HEK293 (cell line): ENCODE results near the gene TMEM196.

Source experiments
- CTCF ChIA-PET: fragments of 350-600 bp; formaldehyde crosslinking; extraction: SDS; loops from one replicate; lab custom pipeline; 2021; ENCODE audit warnings: antibody characterized with exemption; lab: Yijun Ruan, JAX
- POLR2A ChIA-PET: fragments of 300-600 bp; formaldehyde crosslinking; extraction: SDS; loops from one replicate; lab custom pipeline; 2020; ENCODE audit warnings: antibody characterized with exemption, inconsistent platforms; lab: Yijun Ruan, JAX
- H3K27ac ChIP-seq: fragments of 200-500 bp; sonication (Bioruptor generic); 2 replicates; pipeline ENCODE4 v1.5.1; 2014; ENCODE audit warnings: low read depth, low read length, control low read depth, inconsistent platforms; ENCODE audit errors: extremely low read depth
- H3K36me3 ChIP-seq, 2 experiments: fragments of 200-500 bp in 1 of 2; sonication (Bioruptor generic) in 1 of 2; 1 replicate in 1 of 2; 2 replicates in 1 of 2; pipeline ENCODE4 v1.5.1; 2014 to 2017; ENCODE audit warnings: inconsistent platforms in 2 of 2, low read length in 2 of 2; ENCODE audit not compliant: control insufficient read depth in 2 of 2, insufficient read depth in 1 of 2
- H3K4me1 ChIP-seq: fragments of 200-500 bp; sonication (Bioruptor generic); 2 replicates; pipeline ENCODE4 v1.5.1; 2014; ENCODE audit warnings: mild to moderate bottlenecking, low read length, inconsistent platforms; ENCODE audit not compliant: control insufficient read depth, insufficient read depth
- H3K4me3 ChIP-seq: 2 replicates; pipeline ENCODE4 v1.5.1; 2011; ENCODE audit warnings: low read depth, mild to moderate bottlenecking, control low read depth, low read length, moderate library complexity
- H3K9me3 ChIP-seq: fragments of 200-500 bp; sonication (Bioruptor generic); 2 replicates; pipeline ENCODE4 v1.5.1; 2014; ENCODE audit warnings: low read depth, low read length, inconsistent platforms; ENCODE audit not compliant: control insufficient read depth, insufficient read depth
- AEBP2 ChIP-seq: fragments of 450-650 bp; formaldehyde crosslinking; IDR thresholded peaks from 2 replicates; pipeline ENCODE4 v1.5.1; 2016; ENCODE audit warnings: missing biosample characterization, missing genetic modification characterization, borderline replicate concordance
- GLI4 ChIP-seq: fragments of 450-650 bp; formaldehyde crosslinking; IDR thresholded peaks from 2 replicates; pipeline ENCODE4 v1.5.1; 2016; ENCODE audit warnings: missing biosample characterization, missing genetic modification characterization
- PATZ1 ChIP-seq: fragments of 450-650 bp; formaldehyde crosslinking; IDR thresholded peaks from 2 replicates; pipeline ENCODE4 v1.5.1; 2016; ENCODE audit warnings: missing biosample characterization, missing genetic modification characterization
- PRDM1 ChIP-seq: fragments of 450-650 bp; formaldehyde crosslinking; IDR thresholded peaks from 2 replicates; pipeline ENCODE4; 2016; ENCODE audit warnings: missing biosample characterization, missing genetic modification characterization
- PRDM6 ChIP-seq: fragments of 450-650 bp; formaldehyde crosslinking; IDR thresholded peaks from 2 replicates; pipeline ENCODE4 v1.5.1; 2017; ENCODE audit warnings: missing biosample characterization, missing genetic modification characterization
- YY2 ChIP-seq: fragments of 450-650 bp; formaldehyde crosslinking; IDR thresholded peaks from 2 replicates; pipeline ENCODE4 v1.5.1; 2016; ENCODE audit warnings: missing biosample characterization, missing genetic modification characterization
- ZBTB48 ChIP-seq: fragments of 450-650 bp; formaldehyde crosslinking; IDR thresholded peaks from 2 replicates; pipeline ENCODE4 v1.5.1; 2016; ENCODE audit warnings: missing biosample characterization, missing genetic modification characterization
- ZNF175 ChIP-seq: fragments of 450-650 bp; formaldehyde crosslinking; IDR thresholded peaks from 2 replicates; pipeline ENCODE4 v1.5.1; 2016; ENCODE audit warnings: missing biosample characterization, missing genetic modification characterization
- ZNF184 ChIP-seq: fragments of 450-650 bp; IDR thresholded peaks from 2 replicates; pipeline ENCODE4 v1.5.1; 2018; ENCODE audit warnings: missing biosample characterization, mild to moderate bottlenecking, missing genetic modification characterization
- ZNF366 ChIP-seq: fragments of 450-650 bp; formaldehyde crosslinking; conservative IDR thresholded peaks from 2 replicates; pipeline ENCODE4 v1.5.1; 2016; ENCODE audit warnings: missing biosample characterization, missing genetic modification characterization
- ZNF580 ChIP-seq: fragments of 450-650 bp; formaldehyde crosslinking; IDR thresholded peaks from 2 replicates; pipeline ENCODE4 v1.5.1; 2016; ENCODE audit warnings: missing biosample characterization, missing genetic modification characterization
- ZNF596 ChIP-seq: fragments of 450-650 bp; IDR thresholded peaks from 2 replicates; pipeline ENCODE4 v1.5.0; 2018; ENCODE audit warnings: missing biosample characterization, mild to moderate bottlenecking, missing genetic modification characterization, moderate library complexity
- ZNF660 ChIP-seq: fragments of 450-650 bp; IDR thresholded peaks from 2 replicates; pipeline ENCODE4 v1.5.1; 2018; ENCODE audit warnings: missing biosample characterization, mild to moderate bottlenecking, missing genetic modification characterization
- ZNF76 ChIP-seq: fragments of 450-650 bp; formaldehyde crosslinking; IDR thresholded peaks from 2 replicates; pipeline ENCODE4; 2016; ENCODE audit warnings: low read depth, missing biosample characterization, missing genetic modification characterization, borderline replicate concordance
- ZNF785 ChIP-seq: fragments of 450-650 bp; formaldehyde crosslinking; IDR thresholded peaks from 2 replicates; pipeline ENCODE4 v1.5.1; 2016; ENCODE audit warnings: missing biosample characterization, missing genetic modification characterization

The TMEM196 gene

GRCh38 chr7:19707240-19707639 lies 66.2 kb downstream of the TMEM196 start (continued):
- no peak for TF ChIP-seq AEBP2
- no peak for TF ChIP-seq PATZ1 (tag by site-specific recombination)
- no peak for TF ChIP-seq ZNF660 (tag by site-specific recombination)
- no peak for TF ChIP-seq ZBTB48
- TF ChIP-seq YY2 (tag by site-specific recombination) = peak; percentile 68; the same call in 1 of the 2 replicates
- TF ChIP-seq ZNF596 (tag by site-specific recombination) = no peak
- no peak for TF ChIP-seq ZNF366 (tag by site-specific recombination)

GRCh38 chr7:19705663-19706062 lies 67.8 kb downstream of the TMEM196 start:
- ChIA-PET CTCF (no interaction called here), POLR2A (no interaction called here)
- H3K27ac ChIP-seq = no peak overlapping the region

GRCh38 chr7:19701471-19701870 lies 71.9 kb downstream of the TMEM196 start:
- TF ChIP-seq ZNF785 (tag by site-specific recombination) = no peak
- TF ChIP-seq ZNF184 (tag by site-specific recombination) = no peak
- TF ChIP-seq ZNF76 (tag by site-specific recombination) = no peak
- TF ChIP-seq ZNF175 = no peak
- no peak for TF ChIP-seq PRDM1 (tag by site-specific recombination)
- TF ChIP-seq ZNF580 = no peak
- TF ChIP-seq GLI4 = no peak
- TF ChIP-seq PRDM6 (tag by site-specific recombination) = no peak
- H3K9me3 ChIP-seq = no peaks in the 10 kb centered on the region
- CTCF ChIA-PET = interaction anchor here (1.3 kb wide), 1 partner anchor 12 kb away, joined by 4 read pairs; no protein-coding TSS in a partner anchor
- H3K36me3 ChIP-seq = peaks cover 22 to 23% of the 10 kb centered on the region in 2 experiments
- H3K4me3 ChIP-seq = no peak overlapping the region
- POLR2A ChIA-PET = no interaction called here
- H3K4me1 ChIP-seq = 0 out of 2 replicates have a peak, but pooled peaks cover 7% of the 10 kb centered on the region
- H3K27ac ChIP-seq = no peak overlapping the region

More at GRCh38 chr7:19705663-19706062, 67.8 kb downstream of the TMEM196 start:
- no peak for TF ChIP-seq AEBP2
- Histone ChIP-seq H3K4me3 (no peak overlapping the region), H3K4me1 (peaks cover 9% of the 10 kb centered on the region; the same call in 1 of the 2 replicates), H3K36me3 (peaks cover 3 to 13% of the 10 kb centered on the region in 2 experiments), H3K9me3 (no peaks in the 10 kb centered on the region)
